GM12801 (cell line): ENCODE data around the gene MGA.

Experiments used
- CTCF ChIP-seq: IDR thresholded peaks from one replicate; pipeline ENCODE4 v1.5.1; 2011; ENCODE audit warnings: control low read depth; ENCODE audit not compliant: insufficient read length; ENCODE audit errors: extremely low read depth

Gene MGA

GRCh38 chr15:41660235-41661077 lies at the start of gene MGA:
Gene MGA, plus strand, starts transcription at chr15:41660405.
- TF ChIP-seq CTCF, result no peak

- no peak for TF ChIP-seq CTCF
Measured at GRCh38 chr15:41620536-41621199, 39.5 kb upstream of the MGA start.

GRCh38 chr15:41621200-41622193 lies 38.7 kb upstream of the MGA start:
- no peak for TF ChIP-seq CTCF

DNA sequence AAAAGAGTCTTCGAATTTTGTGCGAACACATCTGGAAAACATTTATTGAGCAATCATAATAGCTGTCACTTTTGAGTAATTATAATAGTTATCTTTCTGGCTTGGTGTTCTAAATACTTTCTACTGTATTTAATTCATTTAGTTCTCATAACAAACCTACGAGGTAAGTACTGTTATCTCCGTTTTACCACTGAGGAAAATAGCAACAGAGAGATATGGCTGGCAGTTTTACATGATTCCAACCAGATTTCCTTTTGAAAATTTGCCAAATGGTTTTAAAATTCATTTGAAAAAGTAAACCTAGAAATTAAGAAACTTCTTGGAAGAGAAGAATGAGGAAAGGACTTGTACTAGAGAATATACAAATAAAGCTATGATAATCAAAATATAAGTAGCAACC lies 37.3 kb upstream of the MGA start:
- TF ChIP-seq CTCF, result no peak

DNA sequence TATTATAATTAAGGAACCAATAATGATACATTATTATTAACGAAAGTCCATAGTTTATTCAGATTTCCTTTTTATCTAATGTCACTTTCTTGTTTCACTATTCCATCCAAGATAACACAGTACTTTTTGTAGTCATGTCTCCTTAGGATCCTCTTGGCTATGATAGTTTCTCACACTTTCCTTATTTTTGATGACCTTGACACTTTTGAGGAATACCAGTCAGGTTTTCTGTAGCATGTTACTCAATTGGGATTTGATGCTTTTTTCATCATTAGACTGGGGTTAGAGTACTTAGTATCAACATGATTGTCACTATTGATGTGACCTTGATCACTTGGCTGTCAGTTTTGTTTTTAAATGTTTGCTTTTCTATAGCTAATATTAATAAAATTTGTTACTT lies 33.0 kb upstream of the MGA start:
- no peak for TF ChIP-seq CTCF

DNA sequence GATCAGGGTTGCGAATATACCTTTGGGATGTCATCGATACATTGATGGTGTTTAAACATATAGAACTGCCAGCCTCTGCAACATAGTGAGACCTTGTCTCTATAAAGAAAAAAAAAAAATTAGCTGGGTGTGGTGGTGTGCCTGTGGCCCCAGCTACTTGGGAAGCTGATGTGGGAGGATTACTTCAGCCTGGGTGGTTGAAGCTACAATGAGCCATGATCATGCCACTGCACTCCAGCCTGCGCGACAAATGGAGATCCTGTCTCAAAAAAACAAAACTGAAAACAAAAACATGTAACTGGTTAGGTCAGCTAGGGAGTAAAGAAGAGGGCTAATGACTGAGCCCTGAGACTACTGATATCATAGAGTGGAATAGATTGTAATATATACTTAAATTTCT lies 30.7 kb upstream of the MGA start:
- TF ChIP-seq CTCF, result no peak

GRCh38 chr15:41629883-41630282 lies 30.3 kb upstream of the MGA start:
- no peak for TF ChIP-seq CTCF
